Non-pigmented ciliary epithelial cell (primary cell): ENCODE measurements around the gene SKP2.
A peak's percentile ranks its signal among the peaks of the same experiment; 100 is the strongest.

Source experiments
- DNase-seq: peaks from one replicate; pipeline ENCODE4 v3.0.0-alpha.2; 2010; ENCODE audit warnings: low read depth

Gene SKP2

DNA sequence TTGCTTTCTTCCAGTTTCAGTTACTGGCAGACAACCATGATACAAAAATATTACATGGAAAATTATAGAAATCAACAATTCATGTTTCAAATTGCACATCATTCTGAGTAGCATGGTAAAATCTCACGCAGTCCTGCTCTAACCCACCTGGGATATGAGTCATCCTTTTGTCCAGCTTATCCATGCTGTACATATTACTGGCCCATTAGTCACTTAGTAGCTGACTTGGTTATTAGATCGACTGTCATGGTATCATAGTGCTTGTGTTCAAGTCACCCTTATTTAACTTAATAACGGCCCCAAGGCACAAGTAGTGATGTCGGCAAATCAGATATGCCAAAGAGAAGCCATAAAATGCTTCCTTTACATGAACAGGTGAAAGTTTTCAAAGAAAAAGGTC, 48.6 kb downstream of the SKP2 start:
- DNase-seq: peak; percentile 53

DNA sequence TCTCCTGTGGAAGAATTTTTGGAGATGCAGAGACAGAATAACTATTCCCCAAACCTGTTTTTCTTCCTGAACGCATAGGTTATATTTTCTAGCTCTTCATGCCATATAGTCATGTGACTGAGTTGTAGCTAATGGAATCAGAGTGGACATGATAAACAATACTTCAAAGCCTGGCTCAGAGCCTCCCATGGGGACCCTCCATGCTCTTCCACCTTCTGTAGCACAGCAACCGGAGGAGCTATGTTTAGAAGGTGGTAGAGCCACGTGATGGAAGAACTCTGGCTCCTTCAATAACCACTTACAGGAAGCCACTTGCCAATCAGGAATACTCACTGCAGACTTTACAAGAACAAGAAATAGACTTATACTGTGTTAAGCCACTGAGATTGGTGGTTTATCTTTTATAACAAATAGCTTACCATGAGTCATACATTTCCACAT, 50.6 kb downstream of the SKP2 start:
- peak; percentile 35 for DNase-seq

DNA sequence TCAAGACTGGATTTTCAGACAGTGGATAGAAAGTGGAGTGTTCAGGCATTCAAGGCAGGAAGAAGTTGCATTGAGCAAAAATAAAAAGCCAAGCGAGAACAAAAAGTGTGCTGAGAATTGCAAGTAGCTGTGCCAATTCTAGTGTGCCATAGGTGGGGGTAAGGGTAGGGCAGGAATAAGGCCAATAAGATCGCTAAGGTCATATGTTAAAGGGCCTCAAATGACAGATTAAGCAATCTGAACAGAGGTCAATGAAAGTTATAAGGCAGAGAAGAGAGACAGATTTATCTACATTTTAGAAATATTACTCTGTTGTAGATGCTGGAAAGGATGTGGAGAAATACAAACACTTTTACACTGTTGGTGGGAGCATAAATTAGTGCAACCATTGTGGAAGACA, 53.4 kb downstream of the SKP2 start:
- DNase-seq: no peak

DNA sequence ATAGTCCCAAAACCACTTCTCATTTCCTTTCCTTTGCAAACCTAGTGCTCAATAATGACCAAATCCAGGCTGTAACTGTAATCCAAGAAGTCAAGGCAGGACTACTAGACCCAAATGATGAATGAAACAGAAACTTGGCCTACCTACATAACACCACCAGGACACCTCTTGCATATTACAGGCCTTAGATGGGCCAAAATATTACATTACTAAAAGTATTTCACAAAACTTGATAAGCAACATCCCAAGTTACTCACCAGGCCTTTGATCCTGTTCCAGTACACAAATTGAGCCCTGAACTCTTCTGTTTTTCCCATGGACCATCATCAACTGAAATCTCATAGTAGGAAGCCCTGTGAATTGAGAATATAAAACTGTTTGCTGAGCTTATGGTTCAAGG, 55.0 kb downstream of the SKP2 start:
- no peak for DNase-seq

DNA sequence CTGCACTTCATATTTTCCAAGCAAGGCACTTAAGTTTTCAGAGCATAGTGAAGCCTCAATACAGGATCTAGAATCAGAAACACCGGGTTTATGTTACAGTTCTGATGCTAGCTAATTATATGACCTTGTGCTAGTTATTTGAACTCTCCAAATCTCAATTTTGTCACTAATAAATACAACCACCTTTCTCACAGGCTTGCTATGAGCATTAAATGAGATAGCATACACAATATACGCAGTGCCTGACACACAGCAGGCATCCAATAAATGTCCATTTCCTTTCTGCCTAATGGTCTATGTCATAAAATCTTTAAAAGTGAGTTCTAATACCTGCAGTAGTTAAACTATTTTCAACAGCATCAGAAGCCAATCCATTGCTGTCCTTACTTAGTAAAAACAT, 56.9 kb downstream of the SKP2 start:
- DNase-seq: no peak

DNA sequence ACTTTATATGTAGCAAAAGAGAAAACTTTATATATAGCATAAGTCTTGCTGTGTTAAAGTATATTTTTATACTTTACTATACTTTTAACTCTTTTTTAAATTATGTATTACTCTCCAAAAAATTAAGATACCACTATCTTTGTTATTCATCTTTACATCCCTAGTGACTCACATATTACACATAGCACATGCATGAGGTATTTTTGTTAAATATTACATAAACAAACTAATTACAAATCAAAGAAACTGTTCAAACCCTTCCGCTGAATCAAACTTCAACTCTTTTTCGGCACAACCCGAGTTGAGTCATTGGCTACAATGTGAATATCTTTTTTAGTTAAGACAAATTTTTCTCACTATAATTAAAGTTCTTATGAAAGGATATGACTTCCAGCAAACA, 57.8 kb downstream of the SKP2 start:
- peak; percentile 14 for DNase-seq

DNA sequence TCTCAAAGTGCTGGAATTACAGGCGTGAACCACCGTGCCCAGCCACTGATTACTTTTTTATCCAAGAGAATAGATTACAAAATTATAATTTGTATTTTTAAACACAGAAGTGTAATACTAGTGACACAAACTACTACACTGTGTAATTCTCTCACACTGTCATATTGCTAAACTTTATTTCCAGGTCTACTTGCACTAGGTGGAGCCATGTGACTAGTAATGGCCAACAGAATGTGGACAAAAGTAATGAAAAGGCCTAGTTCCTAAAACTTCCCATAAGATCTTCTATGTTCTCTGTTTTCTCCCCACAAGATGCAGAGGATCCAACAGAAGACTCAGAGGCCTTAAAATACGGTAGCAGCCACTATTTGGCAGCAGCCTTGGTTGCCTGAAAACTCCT, 62.5 kb downstream of the SKP2 start:
- DNase-seq: no peak

DNA sequence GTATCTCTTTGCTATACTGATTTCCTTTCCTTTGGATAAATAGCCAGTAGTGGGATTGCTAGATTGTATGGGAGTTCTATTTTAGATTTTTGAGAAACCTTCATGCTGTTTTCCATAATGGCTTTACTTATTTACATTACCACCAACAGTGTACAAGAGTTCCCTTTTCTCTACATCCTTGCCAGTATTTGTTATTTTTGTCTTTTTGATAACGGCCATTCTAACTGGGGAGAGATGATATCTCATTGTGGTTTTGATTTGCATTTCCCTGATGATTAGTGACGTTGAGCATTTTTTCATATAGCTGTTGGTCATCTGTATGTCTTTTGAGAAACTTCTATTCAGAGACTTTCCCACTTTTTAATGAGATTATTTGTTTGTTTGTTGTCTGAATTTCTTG, 64.0 kb downstream of the SKP2 start:
- no peak for DNase-seq

DNA sequence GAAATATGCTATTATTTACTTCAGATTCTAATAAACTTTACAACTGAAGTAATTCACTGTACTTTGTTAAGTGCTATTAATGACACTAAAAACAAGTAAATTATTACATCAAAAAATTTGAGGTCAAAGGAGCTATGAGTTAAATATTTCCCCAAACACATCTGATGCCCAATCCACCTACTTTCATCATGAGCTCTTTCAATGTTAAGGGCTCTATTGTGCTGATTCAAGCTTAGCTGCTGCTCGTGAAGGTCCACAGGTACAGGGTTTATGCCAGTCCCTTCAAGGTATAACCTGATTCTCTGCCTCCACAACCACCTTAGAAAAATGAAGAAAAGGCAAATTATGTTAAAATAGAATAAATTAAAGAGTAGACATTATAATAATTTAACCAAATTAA, 65.7 kb downstream of the SKP2 start:
- DNase-seq: no peak

DNA sequence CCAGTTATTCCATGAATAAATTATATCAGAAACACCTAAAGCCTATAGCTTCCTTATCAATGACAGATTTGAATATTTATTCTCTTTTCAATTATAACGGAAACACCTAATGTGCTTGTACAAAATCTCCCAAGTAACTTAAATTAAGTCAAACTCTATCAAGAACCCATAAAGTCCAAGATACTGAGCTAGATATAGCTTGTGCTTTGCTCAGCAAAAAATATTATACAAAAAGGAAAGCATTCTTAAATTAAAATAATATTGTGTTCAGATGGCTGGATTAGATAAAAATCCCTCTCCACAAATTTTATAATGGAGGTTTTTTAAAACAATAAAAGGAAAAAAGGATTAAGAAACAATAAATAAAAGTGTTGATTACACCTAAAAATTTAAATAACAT, 66.1 kb downstream of the SKP2 start:
- DNase-seq: no peak

DNA sequence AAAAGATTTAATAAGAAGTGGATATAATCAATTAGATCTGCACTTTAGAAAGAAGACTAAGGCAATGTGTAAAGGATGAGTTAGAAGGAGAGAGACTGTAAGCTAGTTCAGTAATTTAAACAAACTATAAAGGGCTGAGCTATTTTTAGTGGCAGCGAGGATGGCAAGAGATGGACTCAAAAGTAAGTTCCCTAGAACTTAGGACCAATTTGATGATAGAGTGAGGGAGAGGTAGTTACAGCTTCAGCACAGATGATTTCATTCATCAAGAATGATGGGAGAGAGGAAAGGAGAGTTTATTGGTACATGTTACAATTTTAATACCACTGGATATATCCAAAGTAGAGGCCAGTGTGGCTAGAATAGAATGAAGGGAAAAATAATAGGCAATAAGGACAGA, 70.7 kb downstream of the SKP2 start:
- no peak for DNase-seq

DNA sequence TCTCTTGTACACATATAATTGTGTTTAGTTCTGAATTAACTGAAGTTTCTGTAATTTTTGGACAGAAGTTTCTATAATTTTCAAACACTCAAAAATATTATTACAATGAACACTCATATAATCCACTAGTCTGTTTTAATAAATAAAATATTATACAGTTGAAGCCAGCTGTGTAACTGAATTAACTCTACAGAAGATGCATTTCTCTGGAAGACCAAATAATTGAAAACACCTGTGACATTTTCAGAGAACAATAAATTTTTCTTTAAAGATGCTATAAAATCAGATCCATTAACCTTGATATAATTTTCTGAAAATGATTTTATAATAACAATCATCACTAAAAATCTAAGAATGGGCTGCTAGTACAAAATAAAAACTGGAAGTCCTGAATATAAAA, 75.1 kb downstream of the SKP2 start:
- no peak for DNase-seq

DNA sequence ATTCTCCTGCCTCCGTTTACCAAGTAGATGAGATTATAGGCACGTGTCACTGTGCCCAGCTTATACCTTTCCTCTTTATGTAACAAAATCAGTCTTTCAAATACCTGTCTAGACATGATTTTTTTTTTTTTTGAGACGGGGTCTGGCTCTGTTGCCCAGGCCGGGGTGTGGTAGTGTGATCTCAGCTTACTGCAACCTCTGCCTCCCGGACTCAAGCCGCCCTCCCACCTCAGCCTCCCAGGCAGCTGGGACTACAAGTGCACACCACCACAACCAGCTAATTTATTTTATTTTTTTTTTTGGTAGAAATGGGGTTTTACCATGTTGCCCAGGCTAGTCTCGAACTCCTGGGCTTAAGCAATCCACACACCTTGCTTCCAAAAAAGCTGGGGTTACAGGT, 76.6 kb downstream of the SKP2 start:
- no peak for DNase-seq

DNA sequence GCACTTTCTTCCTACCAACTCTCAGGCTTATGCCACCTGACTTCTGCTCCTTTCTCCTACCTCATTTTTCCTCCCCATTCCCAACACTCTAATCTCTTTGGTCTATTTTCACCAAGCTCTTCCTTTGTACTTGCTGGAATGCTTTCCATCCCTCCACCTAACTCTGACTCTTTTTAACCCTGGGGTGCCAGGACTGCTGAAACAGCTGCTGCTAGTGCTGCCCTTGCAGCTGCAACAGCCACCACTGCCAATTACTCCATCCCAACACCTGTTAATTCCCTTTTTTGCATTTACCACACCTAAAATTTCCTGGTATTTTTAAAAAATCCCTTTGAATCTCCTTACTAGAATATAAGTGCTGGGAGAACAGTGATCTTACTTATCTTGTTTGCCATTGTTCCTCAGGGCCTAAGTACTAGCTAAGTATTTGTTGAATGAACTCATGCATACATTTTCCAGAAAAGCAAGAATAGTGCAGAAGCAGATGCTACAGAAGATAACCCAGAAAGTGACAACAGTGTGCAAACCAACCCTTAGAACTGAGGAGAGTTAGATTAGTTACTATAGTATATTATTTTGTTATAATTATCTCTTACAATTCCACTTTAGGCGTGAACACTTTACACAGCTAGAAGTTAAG, 78.4 kb downstream of the SKP2 start:
- no peak for DNase-seq

DNA sequence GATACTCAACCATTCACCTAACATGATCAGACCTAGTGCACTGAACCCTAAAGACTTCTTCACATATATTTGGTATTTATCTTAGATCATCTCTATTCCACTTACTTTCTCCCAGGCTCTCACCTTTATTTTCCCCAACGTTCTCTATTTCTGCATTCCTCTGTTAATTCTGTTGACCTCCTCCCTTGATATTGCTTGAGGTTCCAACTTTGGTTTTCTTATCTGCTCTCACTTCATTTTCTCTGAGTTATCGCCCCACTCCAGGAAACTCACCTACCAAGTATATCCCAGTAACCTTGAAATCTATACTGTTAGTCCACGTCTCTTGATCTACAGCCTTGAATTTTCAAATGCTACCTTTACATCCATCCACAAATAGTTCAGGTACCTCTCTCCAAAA, 80.6 kb downstream of the SKP2 start:
- DNase-seq: no peak
